GM19452 (cell line): ENCODE results near the gene NRXN3.
A peak's percentile ranks its signal among the peaks of the same experiment; 100 is the strongest.
"Not testable (repeated sequence)": the region's sequence is repeated elsewhere in the genome, so short reads cannot be mapped to it uniquely, and the experiment has no call there.

Experiments
- ATAC-seq: cut with Tn5 transposase; IDR thresholded peaks from one replicate; pipeline ENCODE4 v1.9.1; 2021; ENCODE audit not compliant: unreplicated experiment

NRXN3 gene

GRCh38 chr14:78566026-78566858, 396.1 kb downstream of the NRXN3 start:
- peak; percentile 91 for ATAC-seq

GRCh38 chr14:78566859-78567172, 396.6 kb downstream of the NRXN3 start:
- no peak for ATAC-seq

GRCh38 chr14:78567343-78567742, 397.2 kb downstream of the NRXN3 start:
- ATAC-seq, result no peak

GRCh38 chr14:78573736-78574135, 403.6 kb downstream of the NRXN3 start:
- ATAC-seq, result not testable (repeated sequence)

GRCh38 chr14:78576437-78577166, 406.4 kb downstream of the NRXN3 start:
- ATAC-seq, result no peak

GRCh38 chr14:78581229-78581628, 411.1 kb downstream of the NRXN3 start:
- no peak for ATAC-seq

- no peak for ATAC-seq
Observed at GRCh38 chr14:78586681-78587080, 416.5 kb downstream of the NRXN3 start.

GRCh38 chr14:78588906-78589305, 418.7 kb downstream of the NRXN3 start:
- no peak for ATAC-seq

GRCh38 chr14:78592616-78593219, 422.5 kb downstream of the NRXN3 start:
- no peak for ATAC-seq

GRCh38 chr14:78593949-78594348, 423.8 kb downstream of the NRXN3 start:
- no peak for ATAC-seq

GRCh38 chr14:78595797-78596196, 425.6 kb downstream of the NRXN3 start:
- no peak for ATAC-seq

- peak; percentile 92 for ATAC-seq
Observed at GRCh38 chr14:78598046-78598920, 428.1 kb downstream of the NRXN3 start.

GRCh38 chr14:78605025-78605762, 435.0 kb downstream of the NRXN3 start:
- no peak for ATAC-seq

- no peak for ATAC-seq
Observed at GRCh38 chr14:78605897-78606500, 435.8 kb downstream of the NRXN3 start.

GRCh38 chr14:78608998-78609787, 439.0 kb downstream of the NRXN3 start:
- no peak for ATAC-seq

GRCh38 chr14:78610994-78611393, 440.8 kb downstream of the NRXN3 start:
- ATAC-seq, result no peak

- no peak for ATAC-seq
Observed at GRCh38 chr14:78611796-78612571, 441.8 kb downstream of the NRXN3 start.

GRCh38 chr14:78612666-78613065, 442.5 kb downstream of the NRXN3 start:
- no peak for ATAC-seq
